Measurements from ENCODE around the gene NMRK1.
A peak's percentile ranks its signal among the peaks of the same experiment; 100 is the strongest.

The NMRK1 gene

DNA sequence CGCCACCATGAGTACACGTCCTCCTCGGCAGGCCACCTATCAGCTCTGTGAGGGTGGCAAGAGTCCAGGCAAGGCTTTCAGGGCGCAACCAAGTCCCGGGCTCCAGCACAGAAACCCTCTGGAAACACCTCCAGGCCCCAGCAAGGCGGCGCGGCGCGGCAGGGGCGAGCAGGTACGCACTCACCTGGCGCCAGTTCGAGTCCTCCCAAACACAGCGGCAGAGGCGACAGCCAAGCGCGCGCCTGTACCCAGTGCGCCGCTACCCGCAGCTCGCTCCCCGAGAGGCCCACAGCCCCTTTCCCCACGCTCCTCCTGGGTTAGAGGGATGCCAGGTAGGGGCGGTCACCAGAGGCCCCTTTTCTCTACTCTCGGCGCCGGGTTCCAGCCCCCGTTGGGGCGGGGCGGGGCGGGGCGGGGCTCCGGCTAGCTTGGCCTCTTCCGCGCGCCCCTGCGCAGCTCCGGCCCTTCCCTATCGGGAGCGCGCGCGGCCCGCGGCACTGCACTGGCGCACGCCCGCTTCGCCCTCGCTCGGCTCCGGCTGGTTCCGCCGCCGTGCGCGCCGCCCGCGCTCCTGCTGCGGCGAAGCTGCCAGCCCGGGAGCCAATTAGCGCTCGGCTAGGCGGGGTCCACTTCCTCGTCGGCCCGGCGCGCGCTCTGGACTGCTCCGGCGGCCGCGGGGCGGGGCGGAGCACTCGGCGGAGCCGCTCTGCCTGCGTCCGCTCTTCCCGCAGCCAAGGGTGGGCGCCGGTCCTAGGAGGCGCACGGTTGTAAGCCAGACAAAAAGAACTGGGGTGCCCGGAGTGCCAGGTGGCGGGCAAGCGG is at the start of gene NMRK1, which contains the start of gene OSTF1:
TSS of gene NMRK1 (minus strand) at position 332 of the 822 bp plus-strand sequence. CDS start 5,040 bp downstream, outside the sequence.
TSS of gene OSTF1 (plus strand) at position 691 of the 822 bp plus-strand sequence. CDS start 179 bp downstream, outside the sequence.
- DNase-seq (ENCODE audit: low read depth), result peak; percentile 83

DNA sequence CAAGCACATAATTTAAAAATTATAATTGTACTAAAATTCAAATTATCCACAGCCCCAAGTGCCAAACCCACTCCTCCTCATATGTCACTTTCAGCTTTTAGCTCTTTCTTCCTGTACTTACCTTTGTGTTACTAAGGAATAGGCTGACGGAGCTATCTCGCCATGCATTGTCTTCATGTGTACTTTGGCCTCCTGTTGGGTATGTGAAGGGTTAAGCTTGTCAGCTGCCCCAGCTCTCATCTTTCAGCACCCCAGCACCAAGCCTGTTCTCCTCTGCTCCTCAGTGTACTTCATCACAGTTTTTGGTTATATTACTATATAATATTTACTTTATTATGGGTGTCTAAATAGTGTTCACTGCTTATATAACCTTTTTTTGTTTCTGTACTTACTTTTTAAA is 46.5 kb upstream of the NMRK1 start:
- DNase-seq (ENCODE audit: low read depth), result no peak

DNA sequence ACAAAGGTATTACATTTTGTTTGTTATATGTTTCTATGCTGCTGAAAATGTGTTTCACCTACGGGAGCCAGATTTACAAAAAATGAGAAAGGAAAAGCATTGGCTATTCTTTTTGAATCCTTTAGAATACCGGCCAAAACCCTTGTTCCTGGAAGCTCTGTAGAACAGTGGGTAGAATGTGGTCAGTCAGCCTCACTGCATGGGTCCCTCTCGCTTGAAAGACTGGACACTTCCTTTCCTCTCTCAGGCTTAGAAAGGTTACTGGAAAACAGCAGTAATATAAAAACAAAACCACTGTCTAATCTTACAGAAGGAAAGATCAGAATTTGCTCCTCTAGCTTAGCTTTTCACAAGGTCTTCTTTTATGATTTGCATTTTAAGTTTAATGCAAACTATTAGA is 45.4 kb upstream of the NMRK1 start:
- DNase-seq (ENCODE audit: low read depth), result no peak

DNA sequence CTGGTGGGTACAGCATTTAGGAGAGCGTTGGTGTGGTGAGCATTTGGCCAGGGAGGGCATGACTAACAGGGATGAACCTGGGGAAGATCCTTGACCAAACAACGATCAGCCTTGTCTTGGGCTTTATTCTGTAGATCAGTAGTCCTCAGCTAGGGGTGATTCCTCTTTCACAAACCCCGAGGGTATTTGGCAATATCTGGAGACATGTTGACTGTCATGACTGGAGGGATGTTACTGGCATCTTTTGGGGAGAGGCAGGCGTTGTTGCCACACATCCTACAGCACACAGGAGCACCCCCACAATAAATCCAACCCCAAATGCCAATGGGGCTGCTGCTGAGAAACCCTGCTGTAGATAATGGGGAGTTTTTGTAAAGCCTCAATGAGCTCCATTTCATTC is 44.3 kb upstream of the NMRK1 start:
- DNase-seq (ENCODE audit: low read depth), result no peak

DNA sequence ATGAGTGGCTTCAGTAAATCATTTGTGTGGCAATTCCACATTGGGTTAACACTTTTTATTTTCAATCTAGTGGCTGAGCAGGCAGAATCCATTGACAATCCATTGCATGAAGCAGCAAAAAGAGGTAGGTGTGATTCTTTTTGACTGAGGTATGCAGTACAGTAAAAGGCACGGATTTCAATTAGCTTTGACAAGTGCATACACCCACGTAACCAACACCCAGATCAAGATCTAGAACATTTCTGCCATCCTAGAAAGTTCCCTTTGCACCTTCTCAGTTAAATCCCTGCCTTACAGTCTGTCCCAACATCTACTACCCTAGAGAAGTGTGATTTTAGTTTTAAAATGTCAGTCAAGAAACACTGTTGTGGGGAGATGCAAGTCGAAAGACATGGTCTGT is 43.7 kb upstream of the NMRK1 start:
- no peak for DNase-seq (ENCODE audit: low read depth)

DNA sequence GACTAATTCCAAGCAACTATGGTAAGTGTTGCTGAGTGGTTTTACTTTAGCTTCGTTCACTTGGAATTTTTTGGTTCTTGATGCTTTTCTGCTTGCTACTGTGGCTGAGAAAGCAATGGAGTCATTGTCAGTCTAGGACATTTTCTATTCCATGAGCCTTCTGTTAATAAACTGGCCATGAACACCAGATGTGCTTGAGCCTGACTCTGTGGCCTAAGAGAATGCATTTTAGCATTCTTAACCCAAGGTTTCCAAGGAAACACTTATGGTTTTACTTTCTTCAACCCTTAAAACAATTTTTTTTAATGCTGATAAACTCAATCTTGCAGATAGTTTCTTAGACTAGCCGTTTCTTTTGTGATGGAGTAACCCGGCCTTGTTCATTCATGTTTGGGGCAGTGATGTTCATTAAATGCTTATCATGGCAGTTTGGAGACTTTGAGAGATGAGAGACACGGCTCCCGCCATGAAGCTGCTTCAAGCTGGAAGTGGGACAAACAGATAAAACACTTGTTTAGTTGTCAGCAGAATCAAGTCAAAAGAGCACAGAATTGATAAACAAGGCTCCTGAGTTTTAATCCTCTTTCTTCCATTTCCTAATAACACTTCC is 42.8 kb upstream of the NMRK1 start:
- DNase-seq (ENCODE audit: low read depth), result no peak

DNA sequence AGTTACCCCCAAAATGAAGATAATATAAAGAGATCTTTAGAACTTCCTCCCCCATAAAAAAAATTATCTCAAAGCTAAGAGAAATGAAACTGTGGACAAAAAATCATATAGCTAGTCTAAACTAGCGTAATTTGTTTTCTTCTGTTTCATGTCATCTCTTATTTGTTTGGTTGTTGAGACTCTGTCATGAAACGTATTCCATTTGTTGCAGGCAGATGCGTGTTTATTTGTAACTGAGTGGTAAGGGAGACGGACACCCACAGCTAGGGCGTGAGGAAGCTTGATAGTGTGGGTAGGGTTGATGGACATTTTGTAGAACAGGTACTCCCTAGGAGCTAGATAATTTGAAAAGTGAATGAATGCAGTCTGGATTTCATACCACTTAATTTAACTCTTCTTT is 42.2 kb upstream of the NMRK1 start:
- no peak for DNase-seq (ENCODE audit: low read depth)

DNA sequence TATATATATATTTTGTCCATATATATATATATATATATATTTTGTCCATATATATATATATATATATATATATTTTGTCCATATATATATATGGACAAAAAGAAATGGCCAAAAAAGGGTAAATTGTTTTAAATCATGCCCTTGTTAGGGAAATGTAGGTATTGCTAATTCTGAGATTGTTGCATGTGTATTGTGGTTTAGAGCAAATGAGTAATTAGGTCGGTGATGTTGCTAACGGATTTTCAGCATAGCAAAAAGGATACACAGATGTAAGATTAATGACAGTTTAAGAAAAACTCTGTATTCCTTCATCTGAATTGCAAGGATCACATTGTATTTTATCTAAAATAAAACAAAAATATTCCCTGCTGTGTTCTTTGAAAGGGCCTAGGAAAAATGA is 40.6 kb upstream of the NMRK1 start:
- DNase-seq (ENCODE audit: low read depth), result no peak

DNA sequence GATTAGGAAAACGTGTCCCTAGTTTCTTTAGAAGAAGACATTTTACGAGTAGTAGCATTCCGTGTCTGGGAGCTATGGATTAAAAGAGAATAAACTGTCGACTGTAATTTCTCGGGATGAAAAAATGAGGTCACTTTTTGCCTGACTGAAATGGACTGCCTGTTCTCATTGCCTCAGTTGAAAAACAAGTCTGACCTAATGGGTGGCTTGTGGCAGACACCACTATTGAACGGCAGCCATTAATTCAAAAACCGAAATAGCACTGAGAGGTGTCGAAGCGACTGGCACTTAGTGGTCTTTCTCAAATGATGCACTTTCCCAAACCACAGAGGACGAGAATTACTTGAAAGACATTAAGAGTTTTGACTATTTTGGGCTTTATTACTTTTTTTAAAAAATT is 35.7 kb upstream of the NMRK1 start:
- DNase-seq (ENCODE audit: low read depth), result no peak

DNA sequence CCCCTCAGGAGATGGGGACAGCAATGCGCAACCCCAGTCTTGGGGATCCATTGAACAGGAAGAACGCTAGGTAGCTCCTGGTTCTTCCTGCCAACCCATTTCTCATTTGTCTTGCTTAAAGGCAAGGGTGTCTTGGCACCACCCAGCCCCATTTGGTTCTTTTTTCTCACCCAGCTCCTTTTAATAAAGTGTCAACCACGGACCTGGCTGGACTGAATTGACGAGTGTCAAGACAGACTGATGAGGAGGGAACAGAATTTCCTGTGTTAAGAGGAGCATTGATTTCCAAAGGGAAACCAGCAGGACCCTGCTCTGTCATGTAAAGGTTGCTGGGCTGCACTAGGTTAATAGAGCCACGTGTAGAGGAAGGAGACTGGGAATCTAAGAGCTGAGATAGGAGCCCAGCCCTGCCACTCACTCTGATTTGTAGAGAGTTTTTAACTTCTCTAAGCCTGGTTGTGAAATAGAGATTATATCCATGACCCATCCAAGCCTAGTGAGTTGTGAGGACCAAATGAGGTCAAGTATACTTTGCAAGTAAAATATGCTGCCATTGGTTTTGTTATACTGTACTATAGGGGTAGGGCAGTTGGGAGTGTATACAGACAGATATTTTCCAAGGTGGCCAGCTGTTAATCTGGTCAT is 34.1 kb upstream of the NMRK1 start:
- DNase-seq (ENCODE audit: low read depth), result no peak

DNA sequence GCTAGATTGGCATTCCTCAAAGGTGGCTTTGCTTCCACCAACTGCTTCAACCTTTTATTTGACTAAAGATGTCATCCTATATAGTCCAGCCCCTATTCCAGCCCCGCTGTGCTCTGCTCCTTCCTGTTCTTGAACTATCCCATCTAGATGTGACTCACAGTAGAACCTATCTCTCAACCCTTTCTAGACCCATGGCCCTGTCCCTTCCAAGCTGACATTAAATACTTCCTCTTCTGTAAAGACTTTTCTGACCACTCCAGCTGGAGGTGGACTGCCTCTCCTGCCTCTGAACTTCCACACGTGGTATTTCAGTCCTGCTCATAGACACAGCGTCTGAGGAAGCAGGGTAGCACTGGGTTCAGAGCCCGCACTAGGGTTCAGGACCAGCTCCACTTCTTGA is 32.7 kb upstream of the NMRK1 start:
- no peak for DNase-seq (ENCODE audit: low read depth)

DNA sequence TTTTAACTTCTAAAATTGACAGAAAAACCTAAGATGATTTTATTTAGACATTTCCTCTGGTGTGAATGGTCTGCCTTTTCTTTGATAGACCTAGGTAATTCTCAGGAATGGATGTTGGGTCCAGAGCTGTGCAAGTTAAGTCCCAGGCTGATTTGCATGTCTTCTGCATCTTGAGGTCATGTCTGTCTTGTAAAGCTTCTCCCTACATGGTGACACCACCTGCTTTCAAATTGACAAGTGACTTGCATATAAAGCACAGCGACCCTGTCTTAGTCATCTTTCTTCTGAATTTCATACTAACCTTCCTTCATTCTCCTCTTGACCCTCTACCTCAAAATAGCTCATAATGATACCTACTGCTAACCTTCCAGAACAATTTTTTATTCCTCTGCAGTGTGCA is 29.6 kb upstream of the NMRK1 start:
- DNase-seq (ENCODE audit: low read depth), result no peak

DNA sequence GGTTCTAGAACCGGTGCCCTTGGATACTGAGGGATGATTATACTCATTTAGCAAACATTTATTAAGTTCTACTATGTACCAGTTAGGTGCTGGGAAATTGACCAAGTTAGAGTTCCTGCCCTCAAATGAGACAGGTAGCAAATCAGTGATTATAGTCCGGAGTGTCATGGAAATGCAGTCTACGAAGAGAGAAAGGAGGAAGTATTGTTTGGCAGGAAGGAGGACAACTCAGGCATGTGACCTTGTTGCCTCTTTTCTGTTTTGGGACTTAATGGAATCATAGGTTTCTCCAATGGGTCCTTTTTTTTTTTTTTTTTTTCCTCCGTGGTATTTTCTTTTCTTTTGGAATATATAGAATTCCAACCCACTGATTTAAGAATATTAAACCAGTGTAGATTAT is 28.4 kb upstream of the NMRK1 start:
- no peak for DNase-seq (ENCODE audit: low read depth)

DNA sequence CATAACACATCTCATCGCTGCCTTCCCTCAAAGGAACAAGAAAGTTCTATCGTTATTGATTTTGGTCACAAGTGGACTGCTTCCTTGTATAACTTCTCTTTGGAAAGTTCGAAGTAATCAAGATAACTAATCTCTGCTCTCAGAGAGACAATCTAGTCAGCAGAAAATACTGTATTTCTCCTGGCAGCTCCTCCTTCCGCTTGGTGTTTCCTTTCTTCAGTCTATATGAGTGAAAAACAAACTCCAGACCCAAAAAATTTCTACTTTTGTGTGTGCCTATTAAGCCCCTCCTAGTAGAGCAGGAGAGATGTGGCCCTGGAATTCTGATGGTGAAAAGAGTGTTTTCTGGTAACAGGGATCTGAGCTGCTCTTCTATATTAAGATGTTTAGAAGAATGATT is 24.8 kb upstream of the NMRK1 start:
- no peak for DNase-seq (ENCODE audit: low read depth)

DNA sequence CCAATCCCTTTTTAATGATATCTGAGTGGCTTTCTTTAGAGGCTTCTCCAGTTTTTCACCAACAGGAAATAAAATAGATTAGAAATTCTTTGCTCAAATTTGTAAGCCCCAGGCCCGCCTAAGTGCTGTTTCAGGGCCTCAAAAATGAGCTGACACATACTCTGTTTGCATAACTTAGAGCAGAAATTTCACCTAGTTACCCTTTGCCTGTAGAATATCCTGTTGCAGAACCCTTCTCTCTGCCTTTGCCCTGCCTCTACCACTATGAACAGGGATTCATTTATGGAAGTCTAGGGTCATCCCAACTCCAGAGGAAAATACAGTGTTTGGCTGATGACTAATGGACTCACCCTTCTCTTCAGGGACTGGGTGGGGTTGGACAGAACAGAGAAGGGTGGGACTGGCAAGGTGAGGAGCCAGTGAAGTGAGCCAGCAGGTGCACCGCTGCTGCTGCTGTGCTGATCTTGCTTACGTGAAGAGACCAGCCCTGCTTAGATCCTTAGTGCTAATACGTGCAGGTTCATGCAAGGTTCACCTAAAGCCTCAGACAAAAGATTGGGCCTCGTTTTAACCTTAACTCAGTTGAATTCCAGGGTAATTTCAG is 23.2 kb upstream of the NMRK1 start:
- no peak for DNase-seq (ENCODE audit: low read depth)

DNA sequence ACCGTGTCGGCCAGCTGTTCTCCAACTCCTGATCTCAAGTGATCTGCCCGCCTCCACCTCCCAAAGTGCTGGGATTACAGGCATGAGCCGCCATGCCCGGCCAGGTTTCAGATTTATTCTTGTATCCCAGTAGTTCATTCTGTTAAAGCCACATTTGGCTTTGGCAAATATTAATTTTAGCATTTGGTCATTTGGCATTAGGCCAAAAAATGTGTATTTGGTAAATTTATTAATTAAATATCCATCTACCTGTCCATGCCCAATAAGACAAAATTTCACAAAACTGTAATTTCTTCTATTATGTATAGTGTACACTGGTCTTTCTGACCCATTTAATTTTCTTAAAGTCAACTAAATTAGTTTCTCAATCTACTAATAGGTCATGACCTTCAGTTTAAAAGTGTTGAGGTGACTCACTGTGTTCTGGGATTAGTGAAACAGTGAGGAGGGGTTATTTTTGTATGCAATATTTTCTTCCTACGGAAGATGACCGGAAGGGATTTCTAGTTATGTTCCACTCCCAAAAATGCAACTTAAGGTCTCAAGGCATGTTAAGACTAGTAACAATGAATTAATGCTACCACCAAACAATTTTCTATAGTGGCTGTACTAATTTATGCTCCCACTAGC is 21.4 kb upstream of the NMRK1 start:
- no peak for DNase-seq (ENCODE audit: low read depth)

DNA sequence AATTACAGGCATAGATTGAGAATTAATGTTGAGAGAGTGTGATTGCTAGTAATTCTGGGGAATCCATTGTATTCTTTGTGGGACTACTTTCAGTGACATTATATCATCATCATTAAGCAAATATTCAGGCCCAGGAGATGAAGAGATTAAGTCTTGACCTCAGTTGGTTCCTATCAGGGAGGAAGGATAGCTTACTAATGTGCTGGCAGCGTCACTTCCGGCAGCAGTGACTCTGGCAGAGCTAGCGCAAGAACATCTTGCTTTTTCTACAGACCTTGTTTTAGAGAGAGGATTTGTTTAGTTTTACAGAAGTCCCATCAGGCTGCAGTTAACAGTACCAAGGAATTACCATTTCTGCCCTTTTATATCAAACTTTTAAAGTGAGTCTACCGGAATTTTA is 20.6 kb upstream of the NMRK1 start:
- no peak for DNase-seq (ENCODE audit: low read depth)

DNA sequence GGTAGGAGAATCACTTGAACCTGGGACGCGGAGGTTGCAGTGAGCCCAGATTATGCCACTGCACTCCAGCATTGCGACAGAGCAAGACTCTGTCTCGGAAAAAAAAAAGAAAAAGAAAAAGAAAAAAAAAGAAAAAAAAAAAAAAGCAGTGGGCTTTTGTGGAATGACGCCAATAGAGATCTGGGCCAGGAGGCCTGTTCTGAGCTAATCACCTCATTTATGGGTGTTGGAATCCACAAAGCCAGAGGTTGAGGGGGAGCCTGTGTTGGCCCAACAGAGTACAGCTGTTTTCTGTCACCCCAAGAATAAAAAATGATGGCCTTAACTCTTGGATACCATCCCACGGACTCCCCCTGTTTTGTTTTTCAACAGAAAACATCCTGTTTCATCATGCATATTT is 18.9 kb upstream of the NMRK1 start:
- DNase-seq (ENCODE audit: low read depth), result no peak

DNA sequence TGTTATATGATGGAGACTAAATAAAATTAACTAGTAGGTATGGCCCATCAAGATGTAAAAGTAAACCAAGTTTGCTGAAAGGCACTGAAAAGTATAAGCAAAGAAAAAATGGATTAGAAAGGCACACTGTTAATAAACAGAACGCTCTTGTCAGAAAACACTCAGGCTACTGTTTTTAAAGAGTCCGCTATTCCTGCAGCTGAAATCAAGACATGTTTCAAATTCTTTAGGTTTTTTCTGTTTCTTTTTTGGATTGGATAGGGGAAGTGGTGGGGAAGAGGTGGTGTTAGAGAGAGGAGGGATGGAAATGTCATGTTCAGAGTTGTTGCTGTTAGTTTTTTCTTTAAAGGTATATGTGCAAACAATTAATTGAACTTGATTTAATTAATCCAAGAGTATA is 17.9 kb upstream of the NMRK1 start:
- no peak for DNase-seq (ENCODE audit: low read depth)

DNA sequence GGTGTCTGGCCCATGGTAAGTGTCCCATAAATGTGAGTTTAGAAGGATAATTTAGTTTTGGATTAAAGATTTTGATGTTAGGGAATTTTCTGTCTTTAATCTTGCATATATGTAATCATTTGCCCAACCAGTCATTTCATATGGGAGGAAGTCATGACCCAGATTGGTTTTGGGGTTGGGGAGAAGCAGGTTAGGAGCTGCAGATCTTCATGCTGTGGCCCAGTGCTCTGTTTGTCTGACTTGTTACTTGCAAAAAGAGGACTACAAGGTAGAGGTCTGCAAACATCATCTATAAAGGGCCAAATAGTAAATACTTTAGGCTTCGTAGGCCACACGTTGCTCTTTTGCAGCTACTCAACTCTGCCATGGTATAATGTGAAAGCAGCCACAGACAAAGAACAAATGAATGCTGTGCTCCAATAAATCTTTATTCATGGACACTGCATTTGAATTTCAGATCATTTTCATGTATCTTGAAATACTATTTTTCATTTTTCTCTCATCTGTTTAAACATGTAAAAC is 17.1 kb upstream of the NMRK1 start:
- no peak for DNase-seq (ENCODE audit: low read depth)

DNA sequence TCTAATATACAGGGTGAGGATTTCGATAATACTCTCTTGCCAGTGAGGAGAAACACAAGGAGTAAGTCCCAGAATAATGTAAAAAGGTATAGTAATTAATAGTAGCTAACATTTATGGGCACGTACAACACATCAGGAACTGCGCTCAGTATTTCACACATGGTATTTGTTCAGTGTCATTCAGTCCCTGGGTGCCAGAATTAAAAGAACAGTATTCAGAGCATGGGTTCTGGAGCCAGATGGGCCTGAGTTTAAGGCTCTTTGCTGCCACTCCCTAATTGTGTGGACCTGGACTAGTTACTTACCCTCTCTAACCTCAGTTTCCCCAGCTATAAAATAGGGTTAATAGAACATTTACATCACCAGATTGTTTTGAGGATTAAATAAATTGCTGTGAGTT is 16.7 kb upstream of the NMRK1 start:
- DNase-seq (ENCODE audit: low read depth), result no peak

DNA sequence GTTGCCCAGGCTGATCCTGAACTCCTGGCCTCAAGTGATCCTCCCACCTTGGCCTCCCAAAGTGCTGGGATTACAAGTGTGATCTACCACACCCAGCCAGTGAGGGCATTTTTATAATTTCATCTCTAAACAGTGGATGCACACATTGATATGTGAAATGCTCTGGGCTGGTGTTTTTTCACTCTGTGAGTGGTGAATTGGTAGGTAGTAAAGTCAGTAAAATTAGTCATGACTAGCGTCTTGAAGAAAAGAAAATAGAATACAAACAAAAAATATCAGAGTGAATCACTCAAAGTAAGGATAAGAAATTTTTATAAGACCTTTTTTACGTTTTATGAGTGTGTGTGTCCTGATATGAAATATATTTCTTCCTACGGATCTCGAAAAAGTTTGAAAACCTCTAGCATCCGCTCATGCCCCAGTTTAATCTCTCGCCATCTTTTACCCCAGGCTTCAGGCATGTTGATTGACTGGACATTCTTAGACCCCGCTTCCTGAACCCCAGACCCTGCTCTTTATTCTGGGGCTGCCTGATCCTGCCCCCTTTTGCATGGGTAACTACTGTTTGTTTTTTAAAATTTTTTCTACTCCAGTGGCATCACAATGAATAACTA is 14.3 kb upstream of the NMRK1 start:
- no peak for DNase-seq (ENCODE audit: low read depth)
